Epithelial cell of proximal tubule (primary cell): ENCODE measurements around the gene DTX3. TPM values are rescaled to one million over a fixed set of nuclear protein-coding genes. Genes with fewer than 3 reads are reported as not detected.

Experiments
- DNase-seq: peaks from one replicate; pipeline ENCODE4 v3.0.0-alpha.2; 2011; ENCODE audit warnings: low read depth
- H3K4me3 ChIP-seq: 2 replicates; pipeline ENCODE4 v1.5.1; 2011; ENCODE audit warnings: low read depth, mild to moderate bottlenecking, low read length
- CTCF ChIP-seq: conservative IDR thresholded peaks from 2 replicates; pipeline ENCODE4 v1.5.1; 2012; ENCODE audit warnings: low read depth, mild to moderate bottlenecking, low read length
- total RNA-seq: library from RNA; depleted of rRNA; stranded (reverse); fragments of >200 nt; gene quantifications from 2 replicates; pipeline ENCODE4 v1.2.3, GENCODE V29; 2015

DTX3 gene
- total RNA-seq, 1 donor from 2014 or later: 8.1 TPM

- DNase-seq: no peak
- H3K4me3 ChIP-seq: no peak overlapping the region
- TF ChIP-seq CTCF: no peak
These were observed 21.7 kb downstream of the DTX3 start for GRCh38 chr12:57626111-57626920.

- DNase-seq: no peak
- no peak for TF ChIP-seq CTCF
These were observed 22.4 kb downstream of the DTX3 start for GRCh38 chr12:57626921-57627445.

GRCh38 chr12:57627501-57628279, 23.1 kb downstream of the DTX3 start:
- no peak for TF ChIP-seq CTCF
- H3K4me3 ChIP-seq: no peak overlapping the region
- DNase-seq: no peak

More at GRCh38 chr12:57626921-57627445, 22.4 kb downstream of the DTX3 start:
- no peak overlapping the region for H3K4me3 ChIP-seq

GRCh38 chr12:57628280-57629191, 23.9 kb downstream of the DTX3 start:
- no peak for TF ChIP-seq CTCF
- DNase-seq: no peak
- H3K4me3 ChIP-seq: no peak overlapping the region

- no peak overlapping the region for H3K4me3 ChIP-seq
- no peak for DNase-seq
- TF ChIP-seq CTCF: no peak
These were observed 25.4 kb downstream of the DTX3 start for GRCh38 chr12:57629897-57630471.

- TF ChIP-seq CTCF: no peak
- no peak overlapping the region for H3K4me3 ChIP-seq
- DNase-seq: no peak
These were observed 26.3 kb downstream of the DTX3 start for GRCh38 chr12:57630891-57631433.
